Peyer's patch (tissue), 4 donors: Measurements from ENCODE around the gene VNN1. TPM values are rescaled to one million over a fixed set of nuclear protein-coding genes. Genes with fewer than 3 reads are reported as not detected.
A peak's percentile ranks its signal among the peaks of the same experiment; 100 is the strongest.

Experiments
- DNase-seq, 3 donors: peaks; one replicate each; pipeline ENCODE4 v3.0.0-alpha.2; 2017 to 2019
- H3K27ac ChIP-seq, 4 donors: fragments of 200-600 bp; sonication (generic); one replicate each; pipeline ENCODE4 v1.5.1; 2016 to 2019
- H3K27me3 ChIP-seq, 2 donors: fragments of 200-600 bp; sonication (generic); one replicate each; pipeline ENCODE4 v1.5.1; 2019
- H3K36me3 ChIP-seq, 3 donors: fragments of 200-600 bp; sonication (generic); one replicate each; pipeline ENCODE4 v1.5.1; 2016 to 2019
- H3K4me1 ChIP-seq, 4 donors: fragments of 200-600 bp; sonication (generic); one replicate each; pipeline ENCODE4 v1.5.1; 2016 to 2019
- H3K4me3 ChIP-seq, 4 donors: fragments of 200-600 bp; sonication (generic); 1 replicate in 3 of 4; 2 replicates in 1 of 4; pipeline ENCODE4 v1.5.1; 2016 to 2019; ENCODE audit warnings: mild to moderate bottlenecking in 1 of 4
- H3K9me3 ChIP-seq, 4 donors: fragments of 200-600 bp; sonication (generic); one replicate each; pipeline ENCODE4 v1.5.1; 2016 to 2019; ENCODE audit warnings: mild to moderate bottlenecking in 1 of 4
- CTCF ChIP-seq, 6 experiments: fragments of 450-650 bp in 4 of 6; fragments of 200-600 bp in 2 of 6; sonication (generic) in 1 of 6; IDR thresholded peaks; one replicate each; pipeline ENCODE4 v1.5.1; 2017 to 2019; ENCODE audit warnings: antibody characterized with exemption in 6 of 6, mild to moderate bottlenecking in 3 of 6, moderate library complexity in 1 of 6
- POLR2A ChIP-seq, 2 donors: fragments of 450-650 bp; IDR thresholded peaks; one replicate each; pipeline ENCODE4 v1.5.1; 2017; ENCODE audit warnings: antibody characterized with exemption in 2 of 2, mild to moderate bottlenecking in 2 of 2, moderate library complexity in 2 of 2
- total RNA-seq, 4 donors: library from RNA; depleted of rRNA; stranded (reverse); fragments of >200 nt; gene quantifications; one replicate each; pipeline ENCODE4 v1.1.0, GENCODE V29; 2016

VNN1 gene
- total RNA-seq, 4 donors from 2014 or later = 4.1 to 296 (median 96.2) TPM

- TF ChIP-seq CTCF (IDR thresholded peaks at IDR 0.05) (no peak), POLR2A (IDR thresholded peaks at IDR 0.05) (no peak)
- Histone ChIP-seq H3K4me1 (no peaks in the 10 kb centered on the region), H3K27ac (no peak overlapping the region), H3K27me3 (no peaks in the 10 kb centered on the region), H3K9me3 (peaks cover 0 to 7% (median 0%) of the 10 kb centered on the region in 4 donors), H3K4me3 (no peak overlapping the region), H3K36me3 (no peaks in the 10 kb centered on the region)
- DNase-seq = no peak
Measured at GRCh38 chr6:132695773-132696172, 18.1 kb downstream of the VNN1 start.

GRCh38 chr6:132693478-132693877, 20.4 kb downstream of the VNN1 start:
- H3K4me3 ChIP-seq = no peak overlapping the region

GRCh38 chr6:132690678-132691077, 23.2 kb downstream of the VNN1 start:
- TF ChIP-seq CTCF (IDR thresholded peaks at IDR 0.05) (no peak), POLR2A (IDR thresholded peaks at IDR 0.05) (no peak)
- H3K4me3 ChIP-seq = no peak overlapping the region
- no peak overlapping the region for H3K27ac ChIP-seq
- H3K4me1 ChIP-seq = no peaks in the 10 kb centered on the region
- no peaks in the 10 kb centered on the region for H3K9me3 ChIP-seq
- H3K36me3 ChIP-seq = no peaks in the 10 kb centered on the region
- DNase-seq = no peak
- no peaks in the 10 kb centered on the region for H3K27me3 ChIP-seq

More at GRCh38 chr6:132693478-132693877, 20.4 kb downstream of the VNN1 start:
- Histone ChIP-seq H3K9me3 (peaks cover 0 to 7% (median 0%) of the 10 kb centered on the region in 4 donors), H3K27me3 (no peaks in the 10 kb centered on the region), H3K4me1 (no peaks in the 10 kb centered on the region), H3K27ac (no peak overlapping the region), H3K36me3 (no peaks in the 10 kb centered on the region)
- DNase-seq = peak in 1 of 3 donors; percentile 54
- no peak for TF ChIP-seq CTCF (IDR thresholded peaks at IDR 0.05)
- no peak for TF ChIP-seq POLR2A (IDR thresholded peaks at IDR 0.05)

GRCh38 chr6:132687306-132687705, 26.5 kb downstream of the VNN1 start:
- TF ChIP-seq CTCF (IDR thresholded peaks at IDR 0.05) = no peak
- no peak overlapping the region for H3K27ac ChIP-seq

GRCh38 chr6:132686531-132686930, 27.3 kb downstream of the VNN1 start:
- H3K9me3 ChIP-seq = no peaks in the 10 kb centered on the region
- DNase-seq = no peak
- H3K27me3 ChIP-seq = no peaks in the 10 kb centered on the region
- TF ChIP-seq POLR2A (IDR thresholded peaks at IDR 0.05) (no peak), CTCF (IDR thresholded peaks at IDR 0.05) (no peak)
- H3K36me3 ChIP-seq = no peaks in the 10 kb centered on the region
- no peak overlapping the region for H3K27ac ChIP-seq
- no peak overlapping the region for H3K4me3 ChIP-seq
- no peaks in the 10 kb centered on the region for H3K4me1 ChIP-seq

More at GRCh38 chr6:132687306-132687705, 26.5 kb downstream of the VNN1 start:
- H3K27me3 ChIP-seq = no peaks in the 10 kb centered on the region
- no peaks in the 10 kb centered on the region for H3K36me3 ChIP-seq
- no peak overlapping the region for H3K4me3 ChIP-seq
- H3K4me1 ChIP-seq = no peaks in the 10 kb centered on the region
- H3K9me3 ChIP-seq = no peaks in the 10 kb centered on the region
- no peak for DNase-seq

- DNase-seq = no peak
- no peak overlapping the region for H3K4me3 ChIP-seq
- no peaks in the 10 kb centered on the region for H3K27me3 ChIP-seq
- no peaks in the 10 kb centered on the region for H3K9me3 ChIP-seq
- TF ChIP-seq CTCF (IDR thresholded peaks at IDR 0.05) = no peak
- no peak for TF ChIP-seq POLR2A (IDR thresholded peaks at IDR 0.05)
- no peaks in the 10 kb centered on the region for H3K36me3 ChIP-seq
- H3K4me1 ChIP-seq = no peaks in the 10 kb centered on the region
- no peak overlapping the region for H3K27ac ChIP-seq
Measured at GRCh38 chr6:132685009-132685408, 28.8 kb downstream of the VNN1 start.
